Tibial artery (tissue), 4 donors: ENCODE measurements around the gene SLC25A51.

Experiments used
- DNase-seq, 2 donors: peaks; one replicate each; pipeline ENCODE4 v3.0.0-alpha.2; 2019
- H3K27ac ChIP-seq, 2 donors: fragments of 200-600 bp; sonication (generic) in 1 of 2; 1 replicate in 1 of 2; 2 replicates in 1 of 2; pipeline ENCODE4 v1.5.1; 2018 to 2019; ENCODE audit warnings: mild to moderate bottlenecking in 1 of 2
- H3K27me3 ChIP-seq, 2 donors: fragments of 200-600 bp; sonication (generic) in 1 of 2; one replicate each; pipeline versions ENCODE4 v1.5.1 to v1.6.0; 2016 to 2019
- H3K36me3 ChIP-seq, 3 donors: fragments of 200-600 bp; sonication (generic) in 2 of 3; one replicate each; pipeline ENCODE4 v1.5.1; 2016 to 2019; ENCODE audit warnings: mild to moderate bottlenecking in 2 of 3
- H3K4me1 ChIP-seq, 4 donors: fragments of 200-600 bp; sonication (generic) in 2 of 4; 1 replicate in 3 of 4; 2 replicates in 1 of 4; pipeline ENCODE4 v1.5.1; 2016 to 2019
- H3K4me3 ChIP-seq, 2 donors: fragments of 200-600 bp; sonication (generic) in 1 of 2; 1 replicate in 1 of 2; 2 replicates in 1 of 2; pipeline ENCODE4 v1.5.1; 2018 to 2019; ENCODE audit warnings: mild to moderate bottlenecking in 2 of 2
- H3K9me3 ChIP-seq, 3 donors: fragments of 200-600 bp; sonication (generic) in 1 of 3; one replicate each; pipeline ENCODE4 v1.5.1; 2016 to 2019
- CTCF ChIP-seq, 2 experiments: fragments of 200-600 bp in 1 of 2; fragments of 450-650 bp in 1 of 2; IDR thresholded peaks; one replicate each; pipeline ENCODE4 v1.5.1; 2017 to 2019; ENCODE audit warnings: antibody characterized with exemption in 2 of 2, mild to moderate bottlenecking in 1 of 2, moderate library complexity in 1 of 2
- intact Hi-C: fragments of 100-400 bp; cut with DNase I; formaldehyde crosslinking; loops from one replicate; pipeline ENCODE4 v1.15.0; 2023; ENCODE audit warnings: low total_unique reads

Gene SLC25A51

GRCh38 chr9:37859043-37859442 lies 44.9 kb downstream of the SLC25A51 start:
- TF ChIP-seq CTCF (IDR thresholded peaks at IDR 0.05) = no peak
- H3K4me1 ChIP-seq = no peaks in the 10 kb centered on the region
- H3K9me3 ChIP-seq = no peaks in the 10 kb centered on the region
- intact Hi-C loops = no loop called here
- peaks cover 26 to 72% (median 40%) of the 10 kb centered on the region in 3 donors for H3K36me3 ChIP-seq
- no peak overlapping the region for H3K4me3 ChIP-seq
- H3K27ac ChIP-seq = no peak overlapping the region
- H3K27me3 ChIP-seq = no peaks in the 10 kb centered on the region
- no peak for DNase-seq

DNA sequence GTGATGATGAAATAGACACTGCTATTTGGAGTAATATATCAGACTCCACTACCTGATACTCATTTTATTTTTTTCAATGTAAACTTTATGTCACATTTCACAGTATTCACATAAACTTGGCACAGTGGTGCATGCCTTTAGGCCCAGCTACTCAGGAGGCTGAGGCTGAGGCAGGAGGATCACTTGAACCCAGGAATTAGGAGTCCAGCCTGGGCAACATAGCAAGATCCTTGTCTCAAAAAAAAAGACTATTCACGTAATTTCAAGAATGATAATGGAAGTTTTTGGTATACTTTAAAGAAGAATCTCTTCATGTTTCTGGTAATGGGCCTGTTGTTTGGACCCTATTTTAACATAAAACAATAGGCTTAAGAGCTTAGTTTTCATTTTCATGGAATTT lies 47.4 kb downstream of the SLC25A51 start:
- H3K27ac ChIP-seq = no peak overlapping the region
- H3K36me3 ChIP-seq = peaks cover 16 to 56% (median 22%) of the 10 kb centered on the region in 3 donors
- no peak for TF ChIP-seq CTCF (IDR thresholded peaks at IDR 0.05)
- H3K9me3 ChIP-seq = no peaks in the 10 kb centered on the region
- H3K4me3 ChIP-seq = no peak overlapping the region
- H3K27me3 ChIP-seq = no peaks in the 10 kb centered on the region
- no peak for DNase-seq
- intact Hi-C loops = no loop called here
- no peaks in the 10 kb centered on the region for H3K4me1 ChIP-seq

GRCh38 chr9:37852222-37852621 lies 51.7 kb downstream of the SLC25A51 start:
- no peak for TF ChIP-seq CTCF (IDR thresholded peaks at IDR 0.05)
- Histone ChIP-seq H3K36me3 (peaks cover 0 to 27% (median 14%) of the 10 kb centered on the region in 3 donors), H3K9me3 (no peaks in the 10 kb centered on the region), H3K27me3 (no peaks in the 10 kb centered on the region), H3K4me1 (no peaks in the 10 kb centered on the region), H3K27ac (no peak overlapping the region), H3K4me3 (no peak overlapping the region)
- intact Hi-C loops = no loop called here
- no peak for DNase-seq

GRCh38 chr9:37840560-37841194 lies 63.2 kb downstream of the SLC25A51 start:
- no peaks in the 10 kb centered on the region for H3K27me3 ChIP-seq
- intact Hi-C loops = no loop called here
- no peak for TF ChIP-seq CTCF (IDR thresholded peaks at IDR 0.05)
- H3K27ac ChIP-seq = no peak overlapping the region
- H3K9me3 ChIP-seq = no peaks in the 10 kb centered on the region
- no peaks in the 10 kb centered on the region for H3K4me1 ChIP-seq
- peaks cover 0 to 8% (median 4%) of the 10 kb centered on the region in 3 donors for H3K36me3 ChIP-seq
- DNase-seq = no peak
- H3K4me3 ChIP-seq = no peak overlapping the region

- TF ChIP-seq CTCF (IDR thresholded peaks at IDR 0.05) = no peak
- DNase-seq = no peak
- intact Hi-C loops = no loop called here
- Histone ChIP-seq H3K4me3 (no peak overlapping the region), H3K27me3 (no peaks in the 10 kb centered on the region), H3K27ac (no peak overlapping the region), H3K36me3 (peaks cover 0 to 15% (median 4%) of the 10 kb centered on the region in 3 donors), H3K9me3 (no peaks in the 10 kb centered on the region), H3K4me1 (no peaks in the 10 kb centered on the region)
These were observed 64.1 kb downstream of the SLC25A51 start for GRCh38 chr9:37839496-37840461.
